Limb (tissue), 2 donors: ENCODE measurements around the gene GSTT2B.
"Not testable (repeated sequence)": the region's sequence is repeated elsewhere in the genome, so short reads cannot be mapped to it uniquely, and the experiment has no call there.

ENCODE experiments used
- DNase-seq, 2 donors: peaks; one replicate each; pipeline ENCODE4 v3.0.0-alpha.2; 2016; ENCODE audit errors: extremely low spot score in 2 of 2

GSTT2B gene

DNA sequence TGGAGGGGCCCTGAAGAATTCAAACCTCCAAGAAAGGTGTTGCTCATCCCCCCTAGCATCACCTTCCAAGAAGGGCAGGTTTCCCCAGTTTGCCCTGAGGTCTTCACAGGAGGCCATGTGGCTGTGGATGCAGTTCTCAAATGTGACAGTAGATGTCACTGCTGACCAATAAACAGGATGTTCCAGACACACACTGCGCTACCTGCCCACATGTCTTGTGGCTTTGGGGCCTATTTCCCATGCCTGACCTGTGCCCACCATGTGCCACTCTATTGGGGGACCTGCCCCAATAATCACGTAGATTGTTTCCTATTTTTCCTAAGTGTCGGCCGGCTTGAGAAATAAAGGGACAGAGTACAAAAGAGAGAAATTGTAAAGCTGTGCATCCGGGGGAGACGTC, 23.4 kb upstream of the GSTT2B start:
- DNase-seq = peak in 1 of 2 donors; percentile 9

DNA sequence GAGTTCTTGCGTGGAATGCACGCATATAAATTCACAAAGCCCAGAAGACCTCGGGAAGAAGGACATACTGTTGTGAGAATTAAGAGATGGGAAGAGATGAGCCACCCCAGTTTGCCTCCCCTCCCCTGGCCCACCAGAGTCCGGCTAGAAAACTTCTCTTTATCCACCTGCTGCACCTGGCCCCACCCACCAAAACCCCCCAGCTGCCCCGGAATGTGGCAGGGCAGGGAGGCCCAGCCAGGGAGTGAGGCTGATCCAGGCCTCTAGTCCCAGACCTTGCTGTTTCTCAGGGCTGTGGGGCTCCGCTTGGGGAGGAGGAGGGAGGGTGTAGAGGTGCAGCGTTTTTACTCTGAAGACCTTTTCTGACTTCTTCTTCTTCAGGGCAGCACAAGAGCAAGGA, 19.6 kb upstream of the GSTT2B start:
- not testable (repeated sequence) for DNase-seq

DNA sequence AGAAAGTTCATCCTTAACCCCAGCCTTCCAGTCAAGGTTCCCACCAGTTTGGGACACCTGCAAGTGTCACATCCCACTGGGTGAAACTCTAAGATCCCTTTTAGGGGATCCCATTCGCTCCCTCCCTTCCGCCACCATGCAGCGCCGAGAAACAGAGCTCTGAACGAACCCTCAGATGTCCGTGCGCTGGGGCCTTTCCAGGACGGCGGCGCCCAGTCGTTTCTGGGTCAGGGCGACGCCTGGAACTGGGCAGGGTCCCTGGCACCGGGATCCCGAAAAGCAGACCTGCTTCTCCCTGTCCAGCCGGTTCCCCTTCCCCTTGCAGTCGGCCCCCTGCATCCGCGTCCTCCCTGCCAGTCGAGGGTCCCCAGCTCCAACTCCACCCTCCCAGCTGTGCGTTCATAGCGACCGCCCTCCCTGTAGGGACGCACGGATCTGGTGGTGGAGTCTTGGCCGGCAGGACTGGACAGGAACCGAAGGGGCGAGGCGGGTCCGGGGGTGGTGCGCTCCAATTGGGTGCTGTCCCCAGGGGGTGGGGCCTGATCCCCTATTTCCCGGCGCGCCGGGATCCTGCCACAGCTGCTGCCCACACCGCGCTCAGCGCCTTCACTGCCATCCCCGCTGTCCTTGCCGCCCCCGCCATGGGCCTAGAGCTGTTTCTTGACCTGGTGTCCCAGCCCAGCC, 18.7 kb upstream of the GSTT2B start, which contains the start of gene GSTT2:
Gene GSTT2, plus strand, starts transcription at position 578 of the 684 bp plus-strand sequence.
- DNase-seq = not testable (repeated sequence)

DNA sequence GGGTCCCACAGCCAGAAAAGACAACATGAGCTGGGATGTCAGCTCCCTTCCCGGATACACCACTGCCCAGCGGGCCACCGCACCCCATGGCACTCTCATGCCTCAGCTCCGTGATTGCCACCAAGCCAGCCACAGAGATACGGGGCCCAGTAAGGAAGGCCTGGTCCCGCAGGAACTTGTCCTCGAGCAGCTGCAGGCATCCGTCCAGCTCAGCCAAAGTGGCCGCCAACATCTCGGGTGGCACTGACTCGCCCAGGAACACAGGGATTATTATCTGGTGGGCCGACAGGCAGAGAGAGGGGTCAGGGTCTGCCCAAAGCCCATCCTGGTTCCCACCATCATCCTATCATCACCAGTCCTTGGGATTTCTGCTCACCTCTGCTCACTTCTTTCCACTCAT, 16.3 kb upstream of the GSTT2B start:
- not testable (repeated sequence) for DNase-seq

DNA sequence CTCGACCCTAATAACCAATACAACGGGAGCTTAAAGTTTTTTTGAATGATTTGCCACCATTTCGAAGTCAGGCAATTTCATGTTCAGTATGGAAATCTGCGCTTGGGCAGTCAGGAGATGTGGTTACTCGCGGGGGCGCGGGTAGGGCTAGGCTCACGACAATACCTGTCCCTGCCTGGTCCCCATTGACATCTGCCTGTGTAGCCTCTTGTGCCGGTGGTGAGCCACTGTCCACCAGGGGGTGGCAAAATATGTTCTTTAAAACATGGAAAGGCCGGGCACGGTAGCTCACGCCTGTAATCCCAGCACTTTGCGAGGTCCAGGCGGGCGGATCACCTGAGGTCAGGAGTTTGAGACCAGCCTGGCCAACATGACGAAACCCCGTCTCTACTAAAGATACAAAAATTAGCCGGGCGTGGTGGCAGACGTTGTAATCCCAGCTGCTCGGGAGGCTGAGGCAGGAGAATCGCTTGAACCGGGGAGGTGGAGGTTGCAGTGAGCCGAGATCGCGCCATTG, 13.9 kb upstream of the GSTT2B start:
- not testable (repeated sequence) for DNase-seq

DNA sequence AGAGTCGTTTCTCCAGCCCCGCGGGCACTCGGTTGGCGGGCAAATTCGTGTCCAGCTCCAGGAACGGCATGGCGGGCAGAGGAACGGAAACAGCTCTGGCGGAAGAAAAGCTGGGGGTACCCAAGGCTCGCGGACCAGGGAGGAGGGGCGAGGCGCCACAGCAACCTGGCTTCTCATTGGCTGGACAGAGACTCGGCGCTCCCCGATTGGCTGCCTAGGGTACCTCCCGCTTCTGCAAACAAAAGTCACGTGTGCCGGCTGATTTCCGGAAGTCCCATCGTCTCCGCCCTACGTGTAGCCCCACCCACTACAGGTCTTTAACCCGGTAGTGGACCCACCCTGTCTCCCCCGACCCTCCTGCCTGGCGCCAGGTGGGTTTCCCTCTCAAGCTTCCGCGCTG, 13.3 kb upstream of the GSTT2B start, which contains the start of gene DDT:
Gene DDT, minus strand, starts transcription at position 97 of the 400 bp plus-strand sequence. Its CDS starts 27 bp downstream, at position 70.
- DNase-seq = not testable (repeated sequence)

DNA sequence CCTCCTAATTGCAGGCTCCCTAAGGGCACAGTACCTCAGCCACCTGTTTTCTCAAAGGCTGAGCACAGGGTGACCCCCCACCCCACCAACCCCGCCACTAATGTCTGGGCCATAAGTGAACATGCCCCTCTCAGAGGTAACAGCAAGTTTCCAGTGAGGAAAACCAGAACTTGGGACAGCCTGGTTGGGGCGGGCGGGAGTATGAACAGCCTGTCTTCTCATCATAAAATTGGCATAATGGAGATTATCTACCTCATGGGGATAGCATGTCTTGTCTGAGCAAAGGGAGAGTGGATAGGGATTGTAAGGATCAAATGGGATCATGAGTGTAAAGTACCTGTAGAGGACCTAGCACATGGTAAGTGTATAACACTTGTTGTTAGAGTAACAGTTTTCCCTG, 10.9 kb upstream of the GSTT2B start:
- not testable (repeated sequence) for DNase-seq

DNA sequence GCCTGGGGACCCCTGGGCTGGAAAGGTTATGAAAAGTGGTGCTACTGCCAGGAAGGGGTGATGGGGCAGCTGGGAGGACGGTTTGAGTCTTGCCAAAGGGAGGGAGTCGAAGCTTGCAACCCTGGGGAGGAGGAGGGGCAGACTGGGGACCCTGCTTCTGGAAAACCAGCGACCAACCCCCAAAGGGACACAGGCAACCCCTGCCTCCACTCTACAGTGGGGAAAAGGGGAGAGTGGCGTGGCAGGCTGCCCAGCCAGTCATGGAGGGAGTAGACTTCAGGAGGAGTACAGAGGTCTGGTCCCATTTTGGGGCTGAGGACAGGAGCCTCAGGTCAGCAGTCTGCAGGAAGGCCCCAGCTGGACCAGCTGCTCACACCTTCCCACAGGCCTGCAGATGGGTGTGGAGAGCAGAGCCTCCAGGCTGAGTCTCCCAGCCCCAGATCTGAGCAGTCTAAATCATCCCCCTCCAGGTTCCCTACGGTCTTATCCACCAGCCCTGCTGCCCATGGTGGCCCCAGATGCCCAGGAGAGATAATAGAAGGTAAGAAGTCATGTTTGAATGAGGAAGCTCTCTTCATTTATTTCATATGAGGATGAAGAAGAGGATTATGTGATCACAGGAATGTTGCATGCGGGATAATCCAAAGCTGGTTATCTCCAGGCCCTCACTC, 10.0 kb upstream of the GSTT2B start:
- DNase-seq = no peak

DNA sequence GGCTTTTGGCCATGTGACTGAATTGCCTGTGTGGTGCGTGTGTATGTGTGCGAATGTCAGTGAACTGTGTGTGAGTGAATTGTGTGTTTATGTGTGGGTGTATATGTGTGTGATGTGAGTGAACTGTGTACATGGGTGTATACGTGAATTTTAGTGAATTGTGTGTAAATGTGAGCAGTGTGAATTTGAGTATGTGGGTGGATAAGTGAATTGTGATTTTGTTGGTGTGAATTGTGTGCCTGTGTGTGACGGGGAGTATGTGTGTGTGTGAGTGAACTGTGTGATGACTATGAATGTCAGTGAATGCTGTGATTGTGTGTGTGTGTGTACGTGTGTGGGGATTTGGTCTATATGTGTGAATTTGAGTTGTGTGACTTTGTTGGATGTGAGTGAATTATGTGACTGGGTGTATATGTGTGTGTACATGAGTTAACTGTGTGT, 9.2 kb upstream of the GSTT2B start:
- no peak for DNase-seq

DNA sequence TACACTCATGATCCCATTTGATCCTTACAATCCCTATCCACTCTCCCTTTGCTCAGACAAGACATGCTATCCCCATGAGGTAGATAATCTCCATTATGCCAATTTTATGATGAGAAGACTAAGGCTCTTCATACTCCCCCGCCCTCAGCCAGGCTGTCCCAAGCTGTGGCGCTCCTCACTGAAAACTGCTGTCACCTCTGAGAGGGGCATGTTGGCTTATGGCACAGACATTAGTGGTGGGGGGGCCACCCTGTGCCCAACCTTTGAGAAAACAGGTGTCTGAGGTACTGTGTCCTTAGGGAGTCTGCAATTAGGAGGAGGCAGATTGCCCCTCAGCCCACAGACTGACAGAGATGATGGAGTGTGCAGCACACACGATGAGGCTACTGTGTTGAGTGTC, 8.1 kb upstream of the GSTT2B start:
- no peak for DNase-seq

DNA sequence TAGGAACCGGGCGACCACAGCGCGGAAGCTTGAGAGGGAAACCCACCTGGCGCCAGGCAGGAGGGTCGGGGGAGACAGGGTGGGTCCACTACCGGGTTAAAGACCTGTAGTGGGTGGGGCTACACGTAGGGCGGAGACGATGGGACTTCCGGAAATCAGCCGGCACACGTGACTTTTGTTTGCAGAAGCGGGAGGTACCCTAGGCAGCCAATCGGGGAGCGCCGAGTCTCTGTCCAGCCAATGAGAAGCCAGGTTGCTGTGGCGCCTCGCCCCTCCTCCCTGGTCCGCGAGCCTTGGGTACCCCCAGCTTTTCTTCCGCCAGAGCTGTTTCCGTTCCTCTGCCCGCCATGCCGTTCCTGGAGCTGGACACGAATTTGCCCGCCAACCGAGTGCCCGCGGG, 5.6 kb upstream of the GSTT2B start, which contains the start of gene DDTL:
Gene DDTL, plus strand, starts transcription at position 321 of the 400 bp plus-strand sequence. Its CDS starts 27 bp downstream, at position 348.
- DNase-seq = not testable (repeated sequence)

DNA sequence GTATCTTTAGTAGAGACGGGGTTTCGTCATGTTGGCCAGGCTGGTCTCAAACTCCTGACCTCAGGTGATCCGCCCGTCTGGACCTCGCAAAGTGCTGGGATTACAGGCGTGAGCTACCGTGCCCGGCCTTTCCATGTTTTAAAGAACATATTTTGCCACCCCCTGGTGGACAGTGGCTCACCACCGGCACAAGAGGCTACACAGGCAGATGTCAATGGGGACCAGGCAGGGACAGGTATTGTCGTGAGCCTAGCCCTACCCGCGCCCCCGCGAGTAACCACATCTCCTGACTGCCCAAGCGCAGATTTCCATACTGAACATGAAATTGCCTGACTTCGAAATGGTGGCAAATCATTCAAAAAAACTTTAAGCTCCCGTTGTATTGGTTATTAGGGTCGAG, 5.1 kb upstream of the GSTT2B start:
- not testable (repeated sequence) for DNase-seq

DNA sequence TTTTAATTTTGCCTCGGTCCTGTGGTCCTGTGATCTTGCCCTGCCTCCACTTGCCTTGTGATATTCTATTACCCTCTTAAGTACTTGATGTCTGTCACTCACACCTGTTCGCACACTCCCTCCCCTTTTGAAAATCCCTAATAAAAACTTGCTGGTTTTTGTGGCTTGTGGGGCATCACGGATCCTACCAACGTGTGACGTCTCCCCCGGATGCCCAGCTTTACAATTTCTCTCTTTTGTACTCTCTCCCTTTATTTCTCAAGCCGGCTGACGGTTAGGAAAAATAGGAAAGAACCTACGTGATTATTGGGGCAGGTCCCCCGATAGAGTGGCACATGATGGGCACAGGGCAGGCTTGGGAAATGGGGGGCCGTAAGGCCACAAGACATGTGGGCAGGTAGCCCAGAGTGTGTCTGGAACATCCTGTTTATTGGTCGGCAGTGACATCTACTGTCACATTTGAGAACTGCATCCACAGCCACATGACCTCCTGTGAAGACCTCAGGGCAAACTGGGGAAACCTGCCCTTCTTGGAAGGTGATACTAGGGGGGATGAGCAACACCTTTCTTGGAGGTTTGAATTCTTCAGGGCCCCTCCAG, 4.6 kb downstream of the GSTT2B start:
- peak; percentile 79 to 85 for DNase-seq

DNA sequence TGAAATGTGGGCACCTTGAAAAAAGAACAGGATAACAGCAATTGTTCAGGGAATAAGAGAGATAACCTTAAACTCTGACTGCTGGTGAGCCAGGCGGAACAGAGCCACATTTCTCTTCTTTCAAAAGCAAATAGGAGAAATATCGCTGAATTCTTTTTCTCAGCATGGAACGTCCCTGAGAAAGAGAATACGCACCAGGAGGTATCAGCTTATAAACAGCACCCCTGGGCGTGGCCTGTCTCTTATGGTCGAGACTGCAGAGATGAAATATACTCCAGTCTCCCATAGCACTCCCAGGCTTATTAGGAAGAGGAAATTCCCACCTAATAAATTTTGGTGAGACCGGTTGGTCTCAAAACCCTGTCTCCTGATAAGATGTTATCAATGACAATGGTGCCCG, 5.1 kb downstream of the GSTT2B start:
- not testable (repeated sequence) for DNase-seq

DNA sequence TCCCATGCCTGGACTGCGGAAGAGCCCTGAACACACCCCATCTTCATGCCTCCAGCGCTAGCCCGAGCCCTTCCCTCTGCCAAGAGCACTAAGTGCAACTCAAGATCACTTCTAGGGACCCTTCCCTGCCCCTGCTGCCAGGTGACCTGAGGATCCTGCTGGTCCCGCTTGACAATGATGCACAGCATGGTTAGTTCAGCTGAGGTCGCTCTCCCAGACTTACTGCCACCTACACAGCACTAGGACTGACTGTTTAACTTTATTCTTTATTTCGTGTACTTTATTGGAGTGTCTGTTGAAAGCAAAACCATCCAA, 6.0 kb downstream of the GSTT2B start:
- DNase-seq = not testable (repeated sequence)

DNA sequence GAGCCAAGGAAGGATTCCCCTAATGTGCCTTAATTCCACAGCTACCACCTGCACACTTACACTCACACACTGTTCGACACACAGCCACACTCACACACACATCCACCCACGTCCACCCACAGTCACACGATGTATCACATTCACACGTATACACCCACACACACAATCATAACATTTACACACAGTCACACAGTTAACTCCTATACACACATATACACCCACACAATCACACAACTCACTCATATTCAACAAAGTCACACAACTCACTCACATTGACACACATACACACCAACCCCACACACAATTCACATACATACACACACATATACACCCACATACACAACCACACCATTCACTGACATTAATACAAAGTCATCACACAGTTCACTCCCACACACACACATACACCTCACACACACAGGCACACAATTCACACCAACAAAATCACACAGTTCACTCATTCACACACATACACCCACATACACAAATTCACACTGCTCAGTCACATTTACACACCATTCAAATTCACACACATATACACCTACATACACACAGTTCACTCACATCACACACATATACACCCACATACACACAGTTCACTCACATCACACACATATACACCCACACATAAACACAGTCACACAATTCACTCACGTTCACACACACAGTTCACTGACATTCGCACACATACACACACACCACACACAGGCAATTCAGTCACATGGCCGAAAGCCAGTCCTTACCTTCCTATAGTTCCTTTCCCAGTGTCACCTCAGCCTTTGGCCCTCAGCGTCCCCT, 6.6 kb downstream of the GSTT2B start:
- not testable (repeated sequence) for DNase-seq

DNA sequence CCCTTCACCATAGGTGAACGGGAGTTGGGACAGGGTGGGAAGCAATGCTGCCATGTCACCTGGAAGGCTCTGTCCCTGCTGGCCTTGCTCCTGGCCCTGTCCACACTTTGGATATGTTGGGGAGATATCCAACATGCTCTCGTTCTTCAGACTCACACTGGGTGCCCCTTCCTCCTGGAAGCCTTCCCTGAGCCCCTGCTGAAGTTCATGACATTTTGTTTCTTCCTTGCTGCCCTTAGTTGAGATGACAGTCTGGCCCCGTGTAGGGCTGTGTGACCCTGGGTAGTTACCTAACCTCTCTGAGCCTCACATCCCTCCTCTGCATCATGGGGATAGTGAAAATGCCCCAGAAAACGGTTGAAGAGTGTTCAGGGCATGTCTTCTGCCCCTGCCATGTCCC, 7.5 kb downstream of the GSTT2B start:
- not testable (repeated sequence) for DNase-seq

DNA sequence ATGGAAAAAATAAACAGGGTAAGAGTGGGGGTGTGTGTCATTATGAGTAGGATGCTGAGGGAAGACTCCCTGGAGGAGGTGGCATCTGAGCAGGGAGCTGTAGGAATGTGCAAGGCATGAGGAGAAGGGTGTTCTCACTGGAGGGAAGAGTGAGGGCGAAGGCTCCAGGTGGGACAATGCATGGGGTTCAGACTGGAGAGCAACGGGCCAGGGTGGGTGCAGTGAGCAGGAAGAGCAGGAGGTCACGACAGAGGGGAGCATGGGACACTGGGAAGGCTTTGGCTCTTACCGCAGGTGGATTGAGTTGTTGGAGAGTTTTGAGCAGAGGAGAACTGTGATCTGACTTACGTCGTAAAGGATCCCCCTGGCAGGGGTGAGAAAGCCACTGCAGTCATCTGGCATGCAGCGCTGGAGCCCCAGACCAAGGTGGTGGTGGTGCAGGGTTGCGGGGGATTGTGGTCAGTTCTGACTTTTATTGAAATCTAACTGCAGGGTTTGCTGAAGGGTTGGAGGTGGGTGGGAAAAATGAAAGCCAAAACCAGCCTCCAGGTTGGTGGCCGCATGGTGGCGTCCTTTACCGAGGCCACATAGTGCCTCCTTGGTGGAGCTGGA, 8.1 kb downstream of the GSTT2B start:
- DNase-seq = not testable (repeated sequence)

DNA sequence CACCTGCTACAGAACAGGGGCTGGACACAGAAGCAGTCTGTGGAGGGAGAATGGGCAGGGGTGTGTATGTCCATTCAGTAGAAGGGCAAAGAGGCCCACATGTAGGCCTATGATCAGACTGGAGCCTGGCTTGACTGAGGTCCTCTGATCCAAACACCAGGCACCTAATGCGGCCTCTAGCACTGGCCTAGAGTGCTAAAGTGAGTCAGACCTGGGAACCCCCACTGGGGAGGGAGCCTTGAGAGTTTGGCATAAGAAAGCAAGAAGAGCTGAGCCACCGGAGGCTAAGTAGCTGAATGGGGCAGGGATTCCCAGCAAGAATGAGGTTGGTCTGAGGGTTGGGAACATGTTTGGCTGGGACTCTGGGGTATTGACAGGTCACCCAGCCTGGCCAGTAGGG, 9.6 kb downstream of the GSTT2B start:
- DNase-seq = not testable (repeated sequence)

DNA sequence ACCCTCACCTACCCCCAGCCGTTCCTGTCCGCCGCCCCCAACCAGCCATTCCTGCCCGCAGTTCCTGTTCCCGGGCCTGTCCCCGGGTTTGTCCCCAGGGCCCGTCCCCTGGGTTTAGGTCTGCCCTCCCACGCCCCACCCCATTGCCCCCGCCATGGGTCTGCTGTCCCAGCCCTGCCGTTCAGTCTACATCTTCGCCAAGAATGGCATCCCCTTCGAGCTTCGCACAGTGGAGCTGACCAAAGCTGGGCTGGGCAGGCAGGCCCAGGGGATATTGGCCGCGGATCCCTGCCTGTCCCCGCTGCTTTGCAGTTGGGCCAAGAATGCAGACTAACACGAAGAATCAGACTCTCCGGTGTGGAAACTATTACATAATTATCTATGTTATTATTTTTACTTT, 11.2 kb downstream of the GSTT2B start:
- not testable (repeated sequence) for DNase-seq

DNA sequence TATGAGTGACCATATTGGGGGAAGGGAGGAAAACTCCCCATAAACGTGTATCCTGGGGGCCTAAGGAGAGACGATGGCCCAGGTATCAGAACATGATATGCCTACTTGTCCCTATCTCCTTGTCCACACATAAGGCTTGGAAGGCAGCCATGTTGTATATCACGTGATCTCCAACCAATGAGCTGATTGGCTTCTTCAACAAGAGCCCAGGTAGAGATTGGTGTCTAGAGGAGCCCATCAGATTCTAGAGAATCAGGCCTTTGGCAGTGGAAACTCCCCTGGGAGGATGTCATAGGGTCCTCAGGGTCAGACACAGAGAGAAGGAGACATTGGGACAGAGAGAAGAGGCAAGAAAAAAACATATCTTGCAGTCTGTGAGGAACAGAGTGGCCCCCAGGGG, 13.6 kb downstream of the GSTT2B start:
- DNase-seq = not testable (repeated sequence)
